AG04449 (cell line): ENCODE data around the gene CENPV.
A peak's percentile ranks its signal among the peaks of the same experiment; 100 is the strongest.

Experiments
- CTCF ChIA-PET: fragments of 350-600 bp; formaldehyde crosslinking; extraction: SDS; loops from one replicate; lab custom pipeline; 2021; ENCODE audit warnings: antibody characterized with exemption; lab: Yijun Ruan, JAX
- POLR2A ChIA-PET: fragments of 400-600, 350-600 bp; formaldehyde crosslinking; extraction: SDS; loops from one replicate; lab custom pipeline; 2020; ENCODE audit warnings: antibody characterized with exemption, inconsistent platforms; lab: Yijun Ruan, JAX
- DNase-seq: peaks from one replicate; pipeline ENCODE4 v3.0.0-alpha.2; 2010; ENCODE audit warnings: low read depth, low spot score
- H3K4me3 ChIP-seq: 2 replicates; pipeline ENCODE4 v1.5.1; 2011; ENCODE audit warnings: low read depth, mild to moderate bottlenecking, control low read depth, low read length
- TF ChIP-seq, protein P1 (sequence below): IDR thresholded peaks from one replicate; pipeline ENCODE4 v1.5.1; 2011; ENCODE audit warnings: mild to moderate bottlenecking, moderate library complexity, low read length, control low read depth, inconsistent platforms; ENCODE audit not compliant: insufficient read depth; ENCODE audit errors: missing control alignments

Gene CENPV

GRCh38 chr17:16364625-16365024, 11.4 kb upstream of the CENPV start:
- H3K4me3 ChIP-seq: no peak overlapping the region
- ChIA-PET POLR2A (interaction anchor here (1.0 to 1.6 kb wide), 3 partner anchors 16 to 74 kb away, joined by 6 to 13 read pairs (median 6); partner anchors contain the start of gene UBB), CTCF (interaction anchor here (0.7 to 5.8 kb wide), 29 partner anchors 7 to 214 kb away, joined by 3 to 141 read pairs (median 5); partner anchors contain the start of genes CENPV, NCOR1, TRPV2 and UBB)
- TF ChIP-seq, protein P1, sequence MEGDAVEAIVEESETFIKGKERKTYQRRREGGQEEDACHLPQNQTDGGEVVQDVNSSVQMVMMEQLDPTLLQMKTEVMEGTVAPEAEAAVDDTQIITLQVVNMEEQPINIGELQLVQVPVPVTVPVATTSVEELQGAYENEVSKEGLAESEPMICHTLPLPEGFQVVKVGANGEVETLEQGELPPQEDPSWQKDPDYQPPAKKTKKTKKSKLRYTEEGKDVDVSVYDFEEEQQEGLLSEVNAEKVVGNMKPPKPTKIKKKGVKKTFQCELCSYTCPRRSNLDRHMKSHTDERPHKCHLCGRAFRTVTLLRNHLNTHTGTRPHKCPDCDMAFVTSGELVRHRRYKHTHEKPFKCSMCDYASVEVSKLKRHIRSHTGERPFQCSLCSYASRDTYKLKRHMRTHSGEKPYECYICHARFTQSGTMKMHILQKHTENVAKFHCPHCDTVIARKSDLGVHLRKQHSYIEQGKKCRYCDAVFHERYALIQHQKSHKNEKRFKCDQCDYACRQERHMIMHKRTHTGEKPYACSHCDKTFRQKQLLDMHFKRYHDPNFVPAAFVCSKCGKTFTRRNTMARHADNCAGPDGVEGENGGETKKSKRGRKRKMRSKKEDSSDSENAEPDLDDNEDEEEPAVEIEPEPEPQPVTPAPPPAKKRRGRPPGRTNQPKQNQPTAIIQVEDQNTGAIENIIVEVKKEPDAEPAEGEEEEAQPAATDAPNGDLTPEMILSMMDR: no peak
- no peak for DNase-seq

DNA sequence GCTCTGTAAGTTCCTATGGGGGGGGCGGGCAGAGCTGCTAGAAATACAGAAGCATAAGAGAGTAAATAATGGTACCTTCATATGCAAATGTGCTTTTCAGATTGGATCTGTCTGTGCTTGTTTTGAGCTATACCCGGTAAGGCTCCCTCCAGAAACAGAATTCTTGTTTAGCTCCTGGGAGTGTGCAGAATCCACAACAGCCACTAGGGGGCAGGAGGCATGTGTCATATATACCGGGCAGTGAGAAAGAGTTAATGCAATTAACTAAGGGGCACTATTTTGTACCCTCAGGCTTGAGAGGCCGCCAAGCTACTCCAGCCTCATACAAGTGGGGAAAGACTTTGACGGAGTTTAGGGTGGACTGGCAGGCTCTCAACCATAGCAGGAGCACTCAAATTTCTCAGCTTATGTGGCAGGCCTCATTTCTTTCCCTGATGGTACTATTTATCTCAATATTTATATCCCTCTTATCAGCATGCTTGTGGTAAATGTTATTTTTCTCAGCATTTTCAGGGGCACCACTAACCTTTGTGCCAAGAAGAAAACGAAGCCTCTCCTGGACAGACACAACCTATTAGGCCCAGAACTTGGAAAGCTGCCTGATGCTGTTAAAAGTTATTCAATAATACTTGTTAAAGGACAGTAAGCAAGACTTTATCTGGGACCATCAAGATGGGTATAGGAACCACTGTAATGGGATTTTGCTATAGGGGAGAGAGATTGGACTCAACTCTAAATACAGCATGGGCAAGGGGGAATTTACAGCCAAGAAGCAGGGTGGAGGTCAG, 10.7 kb upstream of the CENPV start:
- ChIA-PET CTCF (interaction anchor here (0.6 to 5.8 kb wide), 52 partner anchors 7 to 225 kb away, joined by 3 to 141 read pairs (median 4); partner anchors contain the start of genes CENPV, NCOR1, TRPV2 and UBB), POLR2A (interaction anchor here (0.6 to 1.6 kb wide), 4 partner anchors 11 to 75 kb away, joined by 3 to 13 read pairs (median 4); partner anchors contain the start of genes CENPV and UBB)
- H3K4me3 ChIP-seq: no peak overlapping the region
- TF ChIP-seq, protein P1: peak; percentile 79
- DNase-seq: no peak

DNA sequence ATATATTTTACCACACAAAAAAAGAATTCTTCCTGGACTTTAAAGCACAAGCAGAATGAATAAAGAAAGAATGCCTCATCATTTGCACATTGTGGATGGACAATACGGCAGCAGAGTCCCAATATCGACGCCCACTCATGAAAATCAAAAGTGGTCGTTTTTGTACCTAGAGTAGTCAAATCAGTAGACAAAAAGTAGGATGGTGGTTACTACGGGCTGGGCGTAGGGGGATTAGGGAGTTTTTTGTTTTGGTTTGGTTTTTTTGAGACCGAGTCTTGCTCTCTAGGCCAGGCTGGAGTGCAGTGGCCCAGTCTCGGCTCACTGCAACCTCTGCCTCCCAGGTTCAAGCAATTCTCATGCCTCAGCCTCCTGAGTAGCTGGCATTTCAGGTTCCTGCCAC, 8.6 kb upstream of the CENPV start:
- ChIA-PET POLR2A (no interaction called here), CTCF (interaction anchor here (3.0 to 5.8 kb wide), 4 partner anchors 10 to 159 kb away, joined by 14 to 141 read pairs (median 120); partner anchors contain the start of genes CENPV and UBB)
- TF ChIP-seq, protein P1: no peak
- no peak for DNase-seq
- H3K4me3 ChIP-seq: no peak overlapping the region

DNA sequence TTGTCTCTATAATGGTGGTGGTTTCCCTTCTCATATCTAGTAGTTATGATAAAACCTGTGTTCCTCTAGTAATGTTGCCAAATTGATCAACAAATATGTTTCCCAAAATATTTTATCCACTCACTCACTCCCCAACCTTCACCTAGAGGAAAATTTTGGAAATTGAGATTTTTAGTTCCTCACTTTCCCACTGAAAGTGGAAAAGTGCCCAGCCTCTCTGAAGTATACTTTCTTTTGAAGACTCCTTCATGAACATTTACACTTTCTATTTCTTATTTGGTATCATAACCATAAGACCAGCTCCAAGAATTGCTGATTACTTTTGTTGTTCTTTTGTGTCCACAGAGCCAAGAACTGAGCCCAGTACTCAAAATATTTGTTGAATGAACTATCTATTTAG, 5.1 kb upstream of the CENPV start:
- CTCF ChIA-PET: interaction anchor here (1.6 to 3.7 kb wide), 2 partner anchors 7 to 16 kb away, joined by 5 to 9 read pairs; no protein-coding TSS in a partner anchor
- H3K4me3 ChIP-seq: no peak overlapping the region
- POLR2A ChIA-PET: interaction anchor here (0.7 kb wide), 1 partner anchor 15 kb away, joined by 3 read pairs; no protein-coding TSS in a partner anchor
- DNase-seq: no peak
- TF ChIP-seq, protein P1: no peak

DNA sequence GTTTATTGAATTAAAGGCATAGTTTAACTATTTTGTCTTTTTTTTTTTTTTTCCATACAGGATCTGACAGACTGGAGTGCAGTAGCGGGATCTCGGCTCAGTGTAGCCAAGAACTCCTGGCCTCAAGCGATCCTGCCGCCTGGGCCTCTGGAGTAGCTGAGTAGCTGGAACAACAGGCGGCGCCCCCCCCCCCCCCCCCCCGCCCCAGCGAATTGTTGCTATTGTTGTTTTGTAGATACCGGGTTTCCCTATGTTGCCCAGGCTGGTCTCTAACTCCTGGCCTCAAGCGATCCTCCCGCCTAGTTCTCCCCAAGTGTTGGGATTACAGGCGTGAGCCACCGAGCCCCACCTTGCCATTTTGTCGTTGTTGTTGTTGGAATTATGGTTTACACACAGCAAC, 1.3 kb upstream of the CENPV start:
- no peak overlapping the region for H3K4me3 ChIP-seq
- ChIA-PET POLR2A (no interaction called here), CTCF (interaction anchor here (1.7 to 7.7 kb wide), 5 partner anchors 10 to 167 kb away, joined by 4 to 141 read pairs (median 14); no protein-coding TSS in a partner anchor)
- TF ChIP-seq, protein P1: no peak
- DNase-seq: no peak
